Activated T-cell treated with anti-CD3 and anti-CD28 coated beads, Interleukin-2, amount 50 U/mL, for 72 hours (primary cell): ENCODE results near the gene UNC5B. TPM values are rescaled to one million over a fixed set of nuclear protein-coding genes. Genes with fewer than 3 reads are reported as not detected.
"Not testable (repeated sequence)": the region's sequence is repeated elsewhere in the genome, so short reads cannot be mapped to it uniquely, and the experiment has no call there.

Source experiments
- ATAC-seq, 2 donors: fragments of 150-1000 bp; cut with Tn5 transposase; replicated peaks in 1 of 2; 2 replicates each; pipeline ENCODE4 v1.10.0; 2021; ENCODE audit warnings: moderate library complexity in 2 of 2, mild to moderate bottlenecking in 1 of 2
- DNase-seq, 2 donors: peaks; one replicate each; pipeline ENCODE4 v3.0.0; 2021 to 2022; ENCODE audit warnings: mixed read lengths in 1 of 2
- H3K27ac Mint-ChIP-seq: one replicate; pipeline ENCODE4 v1.8.0; 2022; ENCODE audit warnings: mild to moderate bottlenecking, moderate library complexity, mixed read lengths
- H3K27me3 Mint-ChIP-seq: one replicate; pipeline ENCODE4 v1.8.0; 2022; ENCODE audit warnings: low read depth, mixed read lengths
- H3K36me3 Mint-ChIP-seq, 2 donors: one replicate each; pipeline ENCODE4 v1.8.0; 2022; ENCODE audit warnings: mixed read lengths in 2 of 2, mild to moderate bottlenecking in 1 of 2; ENCODE audit not compliant: insufficient read depth in 2 of 2
- H3K4me1 Mint-ChIP-seq: one replicate; pipeline ENCODE4 v1.8.0; 2022; ENCODE audit warnings: low read depth, mixed read lengths
- H3K4me3 Mint-ChIP-seq, 2 donors: one replicate each; pipeline ENCODE4 v1.8.0; 2022; ENCODE audit warnings: mild to moderate bottlenecking in 2 of 2, mixed read lengths in 2 of 2, moderate library complexity in 2 of 2
- H3K9me3 Mint-ChIP-seq, 2 donors: one replicate each; pipeline ENCODE4 v1.8.0; 2022; ENCODE audit warnings: mixed read lengths in 2 of 2
- total RNA-seq, 2 donors: library from RNA; stranded (reverse); gene quantifications; one replicate each; pipeline ENCODE4 v1.2.3, GENCODE V29; 2022

Gene UNC5B
- total RNA-seq, 2 donors from 2014 or later: 0.05 to 0.12 TPM

- no peak for ATAC-seq
- Mint-ChIP-seq H3K27me3 (no peaks in the 10 kb centered on the region), H3K27ac (no peak overlapping the region), H3K4me1 (no peaks in the 10 kb centered on the region), H3K4me3 (no peak overlapping the region), H3K9me3 (no peaks in the 10 kb centered on the region), H3K36me3 (no peaks in the 10 kb centered on the region)
- DNase-seq: no peak
Observed at GRCh38 chr10:71289421-71290130, 77.2 kb downstream of the UNC5B start.

- DNase-seq (no peak), ATAC-seq (no peak)
- Mint-ChIP-seq H3K36me3 (no peaks in the 10 kb centered on the region), H3K27me3 (no peaks in the 10 kb centered on the region), H3K27ac (no peak overlapping the region), H3K4me1 (no peaks in the 10 kb centered on the region), H3K9me3 (no peaks in the 10 kb centered on the region), H3K4me3 (no peak overlapping the region)
Observed at GRCh38 chr10:71290331-71290730, 78.0 kb downstream of the UNC5B start.

- Mint-ChIP-seq H3K27ac (no peak overlapping the region), H3K4me3 (no peak overlapping the region), H3K9me3 (no peaks in the 10 kb centered on the region), H3K36me3 (no peaks in the 10 kb centered on the region), H3K4me1 (no peaks in the 10 kb centered on the region), H3K27me3 (no peaks in the 10 kb centered on the region)
- DNase-seq (no peak), ATAC-seq (no peak)
Observed at GRCh38 chr10:71290806-71291527, 78.6 kb downstream of the UNC5B start.

- Mint-ChIP-seq H3K4me3 (no peak overlapping the region), H3K36me3 (no peaks in the 10 kb centered on the region), H3K27ac (no peak overlapping the region), H3K4me1 (no peaks in the 10 kb centered on the region), H3K27me3 (no peaks in the 10 kb centered on the region), H3K9me3 (no peaks in the 10 kb centered on the region)
- DNase-seq (no peak), ATAC-seq (no peak)
Observed at GRCh38 chr10:71291528-71291900, 79.1 kb downstream of the UNC5B start.

- no peak for DNase-seq
- Mint-ChIP-seq H3K9me3 (no peaks in the 10 kb centered on the region), H3K27me3 (no peaks in the 10 kb centered on the region), H3K36me3 (no peaks in the 10 kb centered on the region), H3K27ac (no peak overlapping the region), H3K4me3 (no peak overlapping the region), H3K4me1 (no peaks in the 10 kb centered on the region)
- no peak for ATAC-seq
Observed at GRCh38 chr10:71292624-71293445, 80.5 kb downstream of the UNC5B start.

- H3K27ac Mint-ChIP-seq: no peak overlapping the region
- no peak for ATAC-seq
- no peaks in the 10 kb centered on the region for H3K9me3 Mint-ChIP-seq
- H3K4me3 Mint-ChIP-seq: no peak overlapping the region
- no peaks in the 10 kb centered on the region for H3K27me3 Mint-ChIP-seq
- no peaks in the 10 kb centered on the region for H3K36me3 Mint-ChIP-seq
- DNase-seq: no peak
- no peaks in the 10 kb centered on the region for H3K4me1 Mint-ChIP-seq
Observed at GRCh38 chr10:71293446-71294084, 81.2 kb downstream of the UNC5B start.

GRCh38 chr10:71294091-71294561 is 81.8 kb downstream of the UNC5B start:
- Mint-ChIP-seq H3K27me3 (no peaks in the 10 kb centered on the region), H3K9me3 (no peaks in the 10 kb centered on the region), H3K4me3 (no peak overlapping the region), H3K27ac (no peak overlapping the region), H3K36me3 (no peaks in the 10 kb centered on the region), H3K4me1 (no peaks in the 10 kb centered on the region)
- DNase-seq (no peak), ATAC-seq (no peak)

- Mint-ChIP-seq H3K27me3 (no peaks in the 10 kb centered on the region), H3K4me3 (no peak overlapping the region), H3K4me1 (no peaks in the 10 kb centered on the region), H3K9me3 (no peaks in the 10 kb centered on the region), H3K27ac (no peak overlapping the region), H3K36me3 (no peaks in the 10 kb centered on the region)
- no peak for ATAC-seq
- no peak for DNase-seq
Observed at GRCh38 chr10:71294856-71295255, 82.5 kb downstream of the UNC5B start.

- Mint-ChIP-seq H3K9me3 (no peaks in the 10 kb centered on the region), H3K4me3 (no peak overlapping the region), H3K4me1 (no peaks in the 10 kb centered on the region), H3K36me3 (no peaks in the 10 kb centered on the region), H3K27me3 (no peaks in the 10 kb centered on the region), H3K27ac (no peak overlapping the region)
- ATAC-seq (no peak), DNase-seq (no peak)
Observed at GRCh38 chr10:71295641-71296040, 83.3 kb downstream of the UNC5B start.

GRCh38 chr10:71296086-71296485 is 83.7 kb downstream of the UNC5B start:
- no peaks in the 10 kb centered on the region for H3K4me1 Mint-ChIP-seq
- no peaks in the 10 kb centered on the region for H3K9me3 Mint-ChIP-seq
- H3K27me3 Mint-ChIP-seq: no peaks in the 10 kb centered on the region
- H3K27ac Mint-ChIP-seq: no peak overlapping the region
- H3K4me3 Mint-ChIP-seq: no peak overlapping the region
- DNase-seq (no peak), ATAC-seq (no peak)
- no peaks in the 10 kb centered on the region for H3K36me3 Mint-ChIP-seq

GRCh38 chr10:71296811-71297210 is 84.4 kb downstream of the UNC5B start:
- H3K36me3 Mint-ChIP-seq, H3K27me3 Mint-ChIP-seq, H3K4me3 Mint-ChIP-seq, H3K4me1 Mint-ChIP-seq, H3K9me3 Mint-ChIP-seq, ATAC-seq, H3K27ac Mint-ChIP-seq, DNase-seq: not testable (repeated sequence)

GRCh38 chr10:71297343-71297742 is 85.0 kb downstream of the UNC5B start:
- H3K9me3 Mint-ChIP-seq: no peaks in the 10 kb centered on the region
- no peak overlapping the region for H3K4me3 Mint-ChIP-seq
- ATAC-seq (no peak), DNase-seq (no peak)
- no peaks in the 10 kb centered on the region for H3K36me3 Mint-ChIP-seq
- H3K4me1 Mint-ChIP-seq: no peaks in the 10 kb centered on the region
- no peak overlapping the region for H3K27ac Mint-ChIP-seq
- no peaks in the 10 kb centered on the region for H3K27me3 Mint-ChIP-seq
